GM18858 (cell line): Measurements from ENCODE around the gene METTL6.
"Not testable (repeated sequence)": the region's sequence is repeated elsewhere in the genome, so short reads cannot be mapped to it uniquely, and the experiment has no call there.

Experiments
- ATAC-seq: cut with Tn5 transposase; IDR thresholded peaks from one replicate; pipeline ENCODE4 v1.9.1; 2021; ENCODE audit not compliant: unreplicated experiment

The METTL6 gene

GRCh38 chr3:15405448-15406050 lies 21.8 kb downstream of the METTL6 start:
- peak; percentile 50 for ATAC-seq

- no peak for ATAC-seq
Observed at GRCh38 chr3:15404767-15405166, 22.6 kb downstream of the METTL6 start.

- no peak for ATAC-seq
Observed at GRCh38 chr3:15403965-15404364, 23.4 kb downstream of the METTL6 start.

- ATAC-seq: no peak
Observed at GRCh38 chr3:15403495-15403894, 23.8 kb downstream of the METTL6 start.

GRCh38 chr3:15401936-15402335 lies 25.4 kb downstream of the METTL6 start:
- no peak for ATAC-seq

GRCh38 chr3:15399970-15400369 lies 27.4 kb downstream of the METTL6 start:
- no peak for ATAC-seq

GRCh38 chr3:15398731-15399133 lies 28.6 kb downstream of the METTL6 start:
- ATAC-seq: not testable (repeated sequence)

- ATAC-seq: not testable (repeated sequence)
Observed at GRCh38 chr3:15393252-15393651, 34.1 kb downstream of the METTL6 start.

GRCh38 chr3:15391007-15391406 lies 36.3 kb downstream of the METTL6 start:
- ATAC-seq: no peak

GRCh38 chr3:15390460-15390859 lies 36.9 kb downstream of the METTL6 start:
- no peak for ATAC-seq

GRCh38 chr3:15388335-15388734 lies 39.0 kb downstream of the METTL6 start:
- not testable (repeated sequence) for ATAC-seq

GRCh38 chr3:15387735-15388134 lies 39.6 kb downstream of the METTL6 start:
- no peak for ATAC-seq

GRCh38 chr3:15387171-15387581 lies 40.2 kb downstream of the METTL6 start:
- no peak for ATAC-seq

- not testable (repeated sequence) for ATAC-seq
Observed at GRCh38 chr3:15386654-15386955, 40.7 kb downstream of the METTL6 start.

- no peak for ATAC-seq
Observed at GRCh38 chr3:15385901-15386653, 41.3 kb downstream of the METTL6 start.

- not testable (repeated sequence) for ATAC-seq
Observed at GRCh38 chr3:15385238-15385695, 42.1 kb downstream of the METTL6 start.

- peak; percentile 87 for ATAC-seq
Observed at GRCh38 chr3:15384510-15385237, 42.7 kb downstream of the METTL6 start.

- ATAC-seq: no peak
Observed at GRCh38 chr3:15382405-15382923, 44.9 kb downstream of the METTL6 start.

GRCh38 chr3:15380980-15381890 lies 46.1 kb downstream of the METTL6 start:
- no peak for ATAC-seq

GRCh38 chr3:15377961-15378791 lies 49.2 kb downstream of the METTL6 start:
- peak; percentile 77 for ATAC-seq
